Gastroesophageal sphincter (tissue), 4 donors: ENCODE results near the gene MYO9A. TPM values are rescaled to one million over a fixed set of nuclear protein-coding genes. Genes with fewer than 3 reads are reported as not detected.

Experiments used
- ATAC-seq: fragments of 150-250 bp; one replicate; pipeline ENCODE4 v1.9.1; 2016; ENCODE audit warnings: mild to moderate bottlenecking, moderate library complexity
- H3K27ac ChIP-seq, 4 donors: fragments of 200-600 bp; sonication (generic) in 3 of 4; 1 replicate in 3 of 4; 2 replicates in 1 of 4; pipeline ENCODE4 v1.5.1; 2016 to 2019
- H3K27me3 ChIP-seq: fragments of 200-600 bp; sonication (generic); one replicate; pipeline ENCODE4 v1.5.1; 2019
- H3K36me3 ChIP-seq, 2 donors: fragments of 200-600 bp; sonication (generic); one replicate each; pipeline ENCODE4 v1.5.1; 2019; ENCODE audit warnings: control low read depth in 1 of 2
- H3K4me1 ChIP-seq, 3 donors: fragments of 200-600 bp; sonication (generic); 1 replicate in 2 of 3; 2 replicates in 1 of 3; pipeline ENCODE4 v1.5.1; 2016 to 2019; ENCODE audit warnings: control low read depth in 2 of 3
- H3K4me3 ChIP-seq, 2 donors: fragments of 200-600 bp; sonication (generic); one replicate each; pipeline ENCODE4 v1.5.1; 2019; ENCODE audit warnings: mild to moderate bottlenecking in 1 of 2, moderate library complexity in 1 of 2
- H3K9me3 ChIP-seq, 3 donors: fragments of 200-600 bp; sonication (generic); one replicate each; pipeline ENCODE4 v1.5.1; 2017 to 2019; ENCODE audit warnings: control low read depth in 2 of 3
- CTCF ChIP-seq, 4 experiments: fragments of 200-600 bp in 2 of 4; fragments of 450-650 bp in 2 of 4; sonication (generic) in 1 of 4; IDR thresholded peaks; one replicate each; pipeline ENCODE4 v1.5.1; 2017 to 2019; ENCODE audit warnings: antibody characterized with exemption in 4 of 4, mild to moderate bottlenecking in 2 of 4, moderate library complexity in 2 of 4
- EP300 ChIP-seq: sonication (generic); formaldehyde crosslinking; IDR thresholded peaks from one replicate; pipeline ENCODE4 v1.6.1; 2017; ENCODE audit warnings: antibody characterized with exemption, mild to moderate bottlenecking
- POLR2A ChIP-seq, 2 donors: fragments of 450-650 bp; IDR thresholded peaks; one replicate each; pipeline ENCODE4 v1.6.1; 2017; ENCODE audit warnings: antibody characterized with exemption in 2 of 2, mild to moderate bottlenecking in 2 of 2, moderate library complexity in 1 of 2
- POLR2AphosphoS5 ChIP-seq: sonication (generic); formaldehyde crosslinking; IDR thresholded peaks from one replicate; pipeline ENCODE4 v1.6.1; 2017; ENCODE audit warnings: antibody characterized with exemption
- WGBS, 2 donors: methylation state at CpG; one replicate each; pipeline ENCODE4 v1.1.5; 2018; ENCODE audit warnings: low coverage in 1 of 2; 5-methylcytosine and 5-hydroxymethylcytosine counted together
- total RNA-seq, 4 donors: library from RNA; depleted of rRNA; stranded (reverse); fragments of >200 nt; gene quantifications; one replicate each; pipeline ENCODE4 v1.1.0, GENCODE V29; 2016

Gene MYO9A
- total RNA-seq, 4 donors from 2014 or later: 74.5 to 118 (median 108) TPM

GRCh38 chr15:72147418-72147817 is 29.5 kb upstream of the MYO9A start:
- Histone ChIP-seq H3K27me3 (no peaks in the 10 kb centered on the region), H3K4me1 (peaks cover 0 to 1% (median 0%) of the 10 kb centered on the region in 3 donors), H3K36me3 (no peaks in the 10 kb centered on the region), H3K27ac (no peak overlapping the region), H3K9me3 (no peaks in the 10 kb centered on the region), H3K4me3 (no peak overlapping the region)
- WGBS, 2 donors: 43 to 87% methylated on average over 2 of the region's 2 CpGs
- TF ChIP-seq POLR2A (IDR thresholded peaks at IDR 0.05) (no peak), EP300 (no peak), CTCF (IDR thresholded peaks at IDR 0.05) (no peak), POLR2AphosphoS5 (no peak)
- ATAC-seq: no peak

GRCh38 chr15:72146934-72147333 is 29.0 kb upstream of the MYO9A start:
- ATAC-seq: no peak
- no peak overlapping the region for H3K27ac ChIP-seq
- H3K4me1 ChIP-seq: no peaks in the 10 kb centered on the region
- no peak for TF ChIP-seq EP300
- TF ChIP-seq POLR2AphosphoS5: no peak
- no peak for TF ChIP-seq CTCF (IDR thresholded peaks at IDR 0.05)
- TF ChIP-seq POLR2A (IDR thresholded peaks at IDR 0.05): no peak
- no peak overlapping the region for H3K4me3 ChIP-seq
- H3K36me3 ChIP-seq: no peaks in the 10 kb centered on the region
- H3K9me3 ChIP-seq: no peaks in the 10 kb centered on the region
- no peaks in the 10 kb centered on the region for H3K27me3 ChIP-seq

GRCh38 chr15:72146221-72146620 is 28.3 kb upstream of the MYO9A start:
- Histone ChIP-seq H3K36me3 (no peaks in the 10 kb centered on the region), H3K27ac (no peak overlapping the region), H3K4me1 (peaks cover 0 to 7% (median 2%) of the 10 kb centered on the region in 3 donors), H3K4me3 (no peak overlapping the region), H3K9me3 (no peaks in the 10 kb centered on the region), H3K27me3 (no peaks in the 10 kb centered on the region)
- TF ChIP-seq POLR2AphosphoS5: no peak
- no peak for TF ChIP-seq EP300
- TF ChIP-seq POLR2A (IDR thresholded peaks at IDR 0.05): no peak
- no peak for TF ChIP-seq CTCF (IDR thresholded peaks at IDR 0.05)
- no peak for ATAC-seq
- 92 to 95% methylated on average over 2 to 3 of the region's 3 CpGs for WGBS, 2 donors

DNA sequence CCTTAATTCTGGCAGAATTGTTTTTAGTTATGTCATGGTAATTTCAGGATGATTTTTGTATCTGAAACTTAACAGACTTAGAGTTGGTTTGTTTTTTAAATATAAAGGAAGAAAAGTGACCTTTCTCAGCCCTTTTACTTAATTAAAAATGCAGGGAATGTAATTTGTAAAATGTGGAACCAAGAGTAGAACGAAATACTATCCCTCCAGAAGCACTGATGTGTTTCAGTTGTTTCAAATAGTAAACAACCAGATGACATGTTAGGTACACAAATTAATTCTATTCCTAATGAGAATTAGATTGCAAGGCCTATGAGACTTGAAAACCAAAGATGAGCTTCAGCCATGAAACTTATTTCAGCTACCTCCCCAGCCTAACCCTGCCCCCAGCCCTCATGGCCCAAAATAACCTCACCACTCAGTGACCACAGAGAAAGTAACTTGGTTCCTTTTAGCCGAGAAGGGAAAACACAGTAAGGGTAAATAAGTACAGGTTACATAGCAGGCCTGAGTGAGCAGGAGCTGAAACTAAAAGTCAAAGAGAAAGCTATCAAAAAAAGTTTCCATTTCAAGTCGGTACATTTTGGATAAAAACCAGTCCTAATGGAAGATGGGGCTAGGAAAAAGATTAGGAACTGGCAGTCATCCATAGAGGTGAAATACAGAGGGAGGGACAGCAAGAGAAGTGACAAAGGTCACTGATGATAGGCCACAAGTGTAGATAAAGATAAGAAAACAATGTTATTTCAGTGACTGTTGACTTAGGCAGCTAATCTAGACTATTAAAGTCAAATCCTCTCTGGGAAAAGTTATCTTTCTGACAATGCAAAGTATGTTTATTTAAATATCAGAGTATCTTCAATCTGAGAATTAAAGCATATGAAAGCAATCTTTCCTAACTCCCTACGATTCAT is 23.5 kb upstream of the MYO9A start:
- Histone ChIP-seq H3K36me3 (peaks cover 0 to 5% of the 10 kb centered on the region in 2 donors), H3K4me3 (no peak overlapping the region), H3K27me3 (no peaks in the 10 kb centered on the region), H3K9me3 (no peaks in the 10 kb centered on the region), H3K27ac (peak overlapping the region in 2 of 4 donors; percentile 23 to 53), H3K4me1 (peaks cover 0 to 14% (median 2%) of the 10 kb centered on the region in 3 donors)
- no peak for ATAC-seq
- WGBS, 2 donors: 36 to 62% methylated on average over 4 of the region's 4 CpGs
- TF ChIP-seq POLR2AphosphoS5: no peak
- TF ChIP-seq CTCF (IDR thresholded peaks at IDR 0.05): no peak
- no peak for TF ChIP-seq EP300
- TF ChIP-seq POLR2A (IDR thresholded peaks at IDR 0.05): no peak

- TF ChIP-seq POLR2AphosphoS5 (no peak), CTCF (IDR thresholded peaks at IDR 0.05) (no peak), EP300 (no peak), POLR2A (IDR thresholded peaks at IDR 0.05) (no peak)
- H3K4me1 ChIP-seq: peaks cover 0 to 21% (median 2%) of the 10 kb centered on the region in 3 donors
- WGBS, 2 donors: 64 to 84% methylated on average over 2 to 3 of the region's 3 CpGs
- H3K36me3 ChIP-seq: peaks cover 0 to 5% of the 10 kb centered on the region in 2 donors
- no peaks in the 10 kb centered on the region for H3K27me3 ChIP-seq
- no peak overlapping the region for H3K4me3 ChIP-seq
- H3K27ac ChIP-seq: no peak overlapping the region
- no peaks in the 10 kb centered on the region for H3K9me3 ChIP-seq
- no peak for ATAC-seq
Measured at GRCh38 chr15:72140088-72140487, 22.1 kb upstream of the MYO9A start.
